ENCODE data around the gene ADAMTSL1.
"Not testable (repeated sequence)": the region's sequence is repeated elsewhere in the genome, so short reads cannot be mapped to it uniquely, and the experiment has no call there.

Gene ADAMTSL1

DNA sequence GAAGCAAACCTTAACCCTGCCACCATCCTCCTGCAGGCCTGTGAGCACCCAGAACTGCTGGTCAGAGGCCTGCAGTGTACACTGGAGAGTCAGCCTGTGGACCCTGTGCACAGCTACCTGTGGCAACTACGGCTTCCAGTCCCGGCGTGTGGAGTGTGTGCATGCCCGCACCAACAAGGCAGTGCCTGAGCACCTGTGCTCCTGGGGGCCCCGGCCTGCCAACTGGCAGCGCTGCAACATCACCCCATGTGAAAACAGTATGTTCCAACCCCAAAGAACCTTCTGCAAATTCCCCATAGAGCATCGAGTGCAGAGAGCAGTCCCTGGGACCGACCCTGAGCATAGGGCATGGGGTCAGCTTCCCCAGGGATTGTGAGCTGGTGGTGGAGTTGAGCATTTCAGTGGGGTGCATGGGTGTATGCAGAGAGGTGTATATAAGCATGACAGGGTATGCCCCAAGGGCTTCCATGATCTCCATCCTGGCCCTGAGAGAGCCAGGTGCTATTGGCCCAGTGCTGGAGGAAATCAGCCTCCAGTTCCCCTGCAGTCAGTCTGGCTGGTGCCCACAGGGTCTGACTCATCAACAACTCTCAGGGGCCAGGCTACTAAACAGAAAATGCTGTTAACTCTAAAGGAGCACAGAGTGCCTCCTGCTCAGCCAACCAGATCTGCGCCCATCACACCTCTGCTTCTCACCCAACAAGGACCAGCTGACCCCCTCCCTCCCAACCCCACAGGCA lies 432.9 kb downstream of the ADAMTSL1 start:
- no peak for DNase-seq (ENCODE audit: low read depth)

DNA sequence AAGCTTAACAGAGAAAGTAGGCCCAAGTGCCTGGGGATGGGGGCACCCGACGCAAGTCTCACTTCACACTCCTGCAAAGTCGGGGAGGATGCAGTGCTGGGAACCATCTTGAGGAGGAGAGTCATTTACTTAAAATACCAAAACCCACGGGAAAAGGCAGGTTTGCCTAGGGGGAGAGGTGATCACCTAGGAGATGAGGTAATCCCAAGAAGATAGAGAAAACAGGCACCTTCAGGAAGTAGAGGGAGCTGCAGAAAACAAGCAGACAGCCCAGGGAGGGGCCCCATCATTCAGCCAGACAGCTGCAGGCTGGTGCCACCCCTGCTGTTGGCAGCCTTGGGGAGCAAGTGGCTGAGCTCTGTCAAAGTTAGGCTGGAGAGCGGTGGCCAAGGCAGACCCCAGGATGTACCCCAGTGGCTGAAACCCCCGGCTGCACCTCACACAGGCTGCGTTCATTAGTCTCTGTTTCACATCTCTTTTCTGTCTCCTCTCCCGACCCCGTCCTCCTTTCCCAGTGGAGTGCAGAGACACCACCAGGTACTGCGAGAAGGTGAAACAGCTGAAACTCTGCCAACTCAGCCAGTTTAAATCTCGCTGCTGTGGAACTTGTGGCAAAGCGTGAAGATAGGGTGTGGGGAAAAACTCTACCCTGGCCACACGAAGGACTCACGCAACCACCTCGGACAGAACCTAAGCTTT lies 434.1 kb downstream of the ADAMTSL1 start:
- DNase-seq (ENCODE audit: low read depth) = no peak

DNA sequence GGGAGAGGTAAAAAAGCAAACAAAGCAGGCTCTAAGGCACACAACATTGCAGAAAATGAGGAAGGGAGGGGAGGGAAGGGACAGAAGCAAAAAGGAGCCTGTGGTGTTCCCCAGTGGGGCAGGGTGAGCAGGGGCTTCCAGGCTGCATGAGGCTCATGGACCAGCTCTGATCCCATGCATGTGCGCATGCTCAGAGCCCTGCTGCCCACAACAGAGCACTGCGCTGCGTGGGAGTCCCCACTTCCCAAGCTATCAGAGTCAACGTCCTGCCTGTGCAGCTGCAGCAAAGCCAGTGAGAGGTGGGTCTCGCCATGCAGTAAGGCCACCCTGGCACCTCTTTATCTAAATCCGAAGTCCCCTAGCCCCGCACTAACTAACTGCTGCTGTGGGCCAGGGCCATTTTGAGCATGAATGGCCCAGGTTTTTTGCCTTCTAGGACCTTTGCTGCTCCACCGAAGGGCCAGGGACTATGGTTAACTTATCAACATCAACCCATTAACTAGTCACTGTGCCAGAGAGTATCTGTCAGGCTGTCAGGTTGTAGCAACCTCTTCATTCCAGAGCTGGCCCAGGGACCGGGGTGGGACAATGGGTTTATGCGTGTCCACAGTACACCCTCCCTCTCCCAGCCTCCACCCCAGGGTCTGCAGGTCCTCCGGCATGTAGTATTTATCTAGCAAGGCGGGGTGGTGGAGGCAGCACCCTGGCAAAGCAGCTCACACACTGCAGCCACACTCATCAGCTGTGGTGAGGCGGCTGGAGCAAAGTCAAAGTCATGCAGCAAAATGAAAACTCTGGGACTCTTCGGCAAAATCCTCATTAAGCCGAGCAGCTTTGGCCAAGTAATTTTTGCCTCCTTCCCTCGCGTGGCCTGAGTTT lies 435.4 kb downstream of the ADAMTSL1 start:
- no peak for DNase-seq (ENCODE audit: low read depth)

DNA sequence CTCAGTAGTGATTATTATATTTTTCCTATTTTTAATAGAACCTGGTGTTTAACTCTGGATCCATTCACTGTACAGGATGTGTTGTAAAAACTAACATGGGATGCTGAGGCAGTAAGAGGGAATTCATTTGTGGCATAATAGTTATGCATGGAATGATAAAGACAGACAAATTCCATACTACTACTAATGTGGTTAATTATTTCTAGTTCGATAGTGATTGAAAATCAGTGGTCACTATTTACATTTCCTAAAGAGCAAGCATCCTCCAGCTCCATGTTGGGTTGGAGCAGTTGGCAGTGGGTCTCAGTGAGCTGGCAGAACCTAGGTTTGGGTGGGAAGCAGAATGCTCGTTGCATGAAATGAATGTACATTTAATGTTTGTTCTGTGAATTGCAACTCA lies 436.5 kb downstream of the ADAMTSL1 start:
- DNase-seq (ENCODE audit: low read depth) = no peak

DNA sequence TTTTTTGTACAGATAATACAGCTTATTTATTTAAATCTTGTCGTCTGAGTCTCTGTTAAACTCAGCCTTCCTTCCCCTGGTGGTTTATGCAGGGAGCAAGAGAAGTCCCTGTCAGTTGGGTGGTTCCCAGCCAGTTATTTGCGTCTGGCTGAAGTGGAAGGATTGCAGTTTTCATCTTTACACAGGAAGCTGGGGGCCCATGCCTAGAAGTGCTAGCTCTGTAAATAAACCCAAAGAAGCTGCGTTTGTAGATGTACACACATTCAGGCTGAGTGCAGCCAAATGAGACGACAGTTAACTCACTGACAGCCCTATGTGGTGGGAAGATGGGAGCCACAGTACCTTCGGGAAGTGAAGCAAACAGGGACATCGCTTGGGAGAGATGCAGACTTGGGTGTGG lies 437.0 kb downstream of the ADAMTSL1 start:
- no peak for DNase-seq (ENCODE audit: low read depth)

DNA sequence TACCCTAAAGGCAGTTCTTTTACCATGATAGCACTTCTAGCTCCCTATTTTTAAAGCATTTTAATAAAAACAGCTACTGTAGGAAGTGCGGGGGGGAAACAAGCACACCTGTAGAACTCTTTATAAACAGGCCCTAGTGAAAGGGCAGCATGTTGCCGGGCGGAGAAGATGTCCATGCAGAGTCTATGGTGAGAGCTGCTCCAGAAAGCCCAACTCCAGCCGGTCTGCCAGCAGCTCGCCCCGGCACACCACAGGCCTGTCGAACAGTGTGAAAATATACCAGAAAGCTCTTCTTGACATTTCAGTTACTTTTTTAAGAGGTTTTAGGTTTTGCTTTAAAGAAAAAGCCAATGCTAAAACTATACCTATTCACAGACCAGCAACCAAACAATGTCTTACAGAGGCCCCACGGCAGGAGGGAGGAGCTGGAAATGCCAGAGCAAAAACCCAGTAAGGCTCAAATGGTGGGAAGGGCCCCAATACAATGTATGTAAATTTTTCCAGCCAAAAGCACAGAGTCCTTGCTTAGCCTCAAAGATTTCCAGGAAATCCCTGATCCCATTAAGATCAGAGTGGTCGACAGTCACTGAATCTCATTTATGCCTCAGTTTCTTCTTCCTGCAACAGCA lies 437.9 kb downstream of the ADAMTSL1 start:
- no peak for DNase-seq (ENCODE audit: low read depth)

DNA sequence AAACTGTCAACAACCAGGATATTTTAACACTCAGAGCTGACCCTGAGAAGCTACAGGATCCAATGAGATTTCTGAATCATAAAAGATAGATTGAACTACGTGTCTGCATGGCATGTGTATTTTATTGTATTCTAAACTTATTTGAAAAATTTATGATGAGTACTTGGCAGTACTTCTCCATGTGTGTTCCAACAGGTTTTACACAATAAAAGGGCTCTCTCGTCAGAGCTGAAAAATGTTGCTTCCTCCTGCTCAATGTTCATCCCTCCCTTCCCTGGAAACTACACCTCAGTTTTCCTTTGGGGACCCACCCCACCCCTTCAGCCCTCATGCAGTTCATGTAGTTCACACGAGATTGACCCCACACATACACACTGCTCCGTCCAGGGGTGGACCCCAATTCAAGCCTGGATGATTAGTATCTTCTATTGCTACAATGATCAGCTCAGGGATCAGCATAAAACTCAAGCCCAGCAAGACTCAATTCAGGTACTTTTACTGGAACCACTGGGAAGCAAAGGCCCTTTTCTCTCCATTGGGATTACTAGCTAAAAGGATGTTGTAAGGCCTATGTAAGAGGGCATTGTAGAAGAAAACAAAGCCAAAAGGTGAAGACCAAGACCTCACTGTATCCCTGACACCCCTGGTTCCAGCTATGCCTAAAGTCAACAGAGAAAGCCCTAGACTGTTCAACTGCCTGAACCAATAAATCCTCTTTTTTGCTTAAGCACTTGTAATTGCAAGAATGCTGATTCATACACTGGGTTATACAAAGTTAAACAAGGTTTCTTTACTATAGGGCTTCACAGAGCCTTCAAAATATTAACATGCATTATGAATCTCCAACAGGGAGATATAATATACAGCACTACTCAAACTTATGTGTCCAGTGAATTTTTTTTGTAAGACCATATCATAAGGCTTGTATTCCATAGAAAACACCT lies 446.5 kb downstream of the ADAMTSL1 start:
- DNase-seq (ENCODE audit: low read depth) = no peak

DNA sequence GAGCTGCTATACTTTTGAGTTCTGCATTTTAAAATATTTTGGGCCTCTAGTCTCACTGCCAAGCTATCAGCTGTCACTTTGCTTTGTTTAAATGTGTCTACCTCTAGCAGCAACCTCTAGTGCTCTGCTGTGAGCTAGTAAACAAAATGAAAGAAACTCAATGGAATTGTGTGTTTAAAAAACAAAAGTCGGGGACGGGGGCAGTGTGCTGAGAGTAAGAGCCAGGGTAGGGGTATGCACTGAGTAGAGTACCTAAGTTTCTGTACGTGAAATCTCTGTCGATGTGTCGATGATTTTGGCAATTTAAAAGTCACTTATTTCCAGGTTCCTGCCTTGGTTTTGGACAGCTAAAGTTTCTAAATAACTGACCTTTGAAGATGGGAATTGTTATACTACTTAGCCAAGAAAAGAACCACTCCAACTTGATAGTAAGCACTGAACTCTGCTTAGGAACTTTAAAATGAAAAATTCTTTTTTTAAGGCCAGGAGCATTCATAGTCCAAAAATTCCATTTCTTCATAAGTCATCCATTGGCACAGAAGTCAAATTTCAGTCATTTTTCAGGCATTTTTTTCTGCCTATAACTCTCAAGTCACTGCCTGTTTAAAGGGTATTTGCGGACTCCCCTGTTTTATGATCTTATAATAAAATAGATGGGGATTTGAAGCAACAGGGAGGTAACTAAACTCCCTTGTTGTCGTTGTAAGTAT lies 447.6 kb downstream of the ADAMTSL1 start:
- DNase-seq (ENCODE audit: low read depth) = no peak

DNA sequence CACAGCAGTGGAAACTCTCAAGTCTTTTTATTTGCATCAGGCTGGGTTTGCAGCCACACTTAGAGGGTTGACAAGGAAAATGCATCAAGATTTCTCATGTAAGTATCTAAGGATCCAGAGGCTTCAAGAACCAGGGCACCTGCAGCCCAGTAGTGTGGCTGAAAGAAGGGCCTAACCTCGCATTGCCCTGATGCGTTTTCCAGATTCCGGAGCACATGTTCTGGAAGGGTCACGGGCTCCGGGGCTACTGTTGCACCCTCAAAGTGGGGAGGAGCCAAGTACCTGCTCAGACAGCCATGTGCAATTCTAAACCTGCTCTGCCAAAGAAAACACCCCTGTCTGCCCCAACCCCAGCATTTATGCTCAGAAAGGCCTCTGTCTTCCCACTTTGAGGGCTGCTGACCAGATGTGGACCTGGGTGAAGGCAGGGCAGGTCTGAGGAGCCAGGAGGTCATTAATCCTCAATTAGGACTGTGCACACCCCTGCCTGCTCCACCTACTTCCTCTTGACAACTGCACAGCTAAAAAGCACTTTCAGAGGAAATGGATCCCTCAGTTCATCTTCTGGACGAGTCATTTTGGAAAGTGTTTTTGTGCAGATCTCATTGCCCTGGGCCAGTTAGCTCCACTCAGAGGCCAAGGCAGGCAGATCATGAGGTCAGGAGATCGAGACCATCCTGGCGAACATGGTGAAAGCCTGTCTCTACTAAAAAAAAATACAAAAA lies 448.4 kb downstream of the ADAMTSL1 start:
- DNase-seq (ENCODE audit: low read depth) = no peak

DNA sequence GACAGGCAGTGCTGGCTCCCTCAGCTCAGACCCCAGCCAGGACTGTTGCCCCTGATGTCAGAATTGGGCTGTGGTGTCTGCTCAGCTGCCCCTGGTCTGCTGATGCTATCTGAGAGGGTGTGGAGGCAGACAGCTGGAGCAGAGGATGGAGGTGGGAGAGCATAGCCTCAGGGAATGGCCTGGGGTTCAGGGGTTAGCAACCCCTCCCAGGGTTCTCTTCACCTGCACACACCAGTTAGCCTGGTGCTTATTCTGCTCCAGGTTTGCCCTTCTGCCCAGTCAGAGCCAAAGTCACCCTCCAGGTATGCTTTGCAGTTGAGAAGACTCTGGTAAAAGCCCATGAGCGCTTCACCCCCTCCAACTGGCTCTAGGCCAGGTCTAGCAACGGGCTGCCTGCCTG lies 449.2 kb downstream of the ADAMTSL1 start:
- no peak for DNase-seq (ENCODE audit: low read depth)

DNA sequence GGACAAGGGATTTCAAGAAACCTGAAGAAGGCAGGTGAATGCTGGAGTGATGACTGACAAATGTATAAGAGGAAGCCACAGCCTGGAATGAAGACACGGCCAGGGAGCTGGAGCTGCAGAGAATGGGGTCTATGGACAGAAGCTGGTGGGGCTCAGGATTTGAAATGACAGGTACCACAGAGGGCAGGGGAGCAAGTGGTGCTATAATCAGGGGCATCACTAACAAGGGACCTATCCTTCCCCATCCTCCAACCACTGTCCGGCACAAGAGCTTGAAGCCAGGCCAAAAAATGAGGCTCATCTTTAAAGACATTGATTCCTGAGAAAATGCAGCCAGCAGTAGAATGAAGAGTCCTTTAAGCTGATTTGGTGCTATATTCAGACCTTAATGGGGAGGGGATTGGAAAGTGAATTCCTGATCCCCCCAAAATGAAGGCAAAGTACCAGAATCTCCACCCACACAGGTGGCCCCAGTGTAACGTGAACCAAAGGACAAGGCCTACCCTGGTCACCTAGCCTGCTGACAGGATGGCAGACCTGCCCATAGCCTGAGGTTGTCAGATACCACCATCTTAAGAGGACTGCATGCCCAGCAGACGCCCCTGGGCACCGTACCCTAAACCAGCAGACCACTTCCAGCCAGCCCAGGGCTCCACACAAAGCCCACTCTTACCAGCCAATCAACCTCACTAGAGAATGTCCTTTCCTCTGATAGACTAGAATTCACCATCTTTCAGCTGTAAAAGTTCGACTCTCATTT lies 449.9 kb downstream of the ADAMTSL1 start:
- DNase-seq (ENCODE audit: low read depth) = no peak

DNA sequence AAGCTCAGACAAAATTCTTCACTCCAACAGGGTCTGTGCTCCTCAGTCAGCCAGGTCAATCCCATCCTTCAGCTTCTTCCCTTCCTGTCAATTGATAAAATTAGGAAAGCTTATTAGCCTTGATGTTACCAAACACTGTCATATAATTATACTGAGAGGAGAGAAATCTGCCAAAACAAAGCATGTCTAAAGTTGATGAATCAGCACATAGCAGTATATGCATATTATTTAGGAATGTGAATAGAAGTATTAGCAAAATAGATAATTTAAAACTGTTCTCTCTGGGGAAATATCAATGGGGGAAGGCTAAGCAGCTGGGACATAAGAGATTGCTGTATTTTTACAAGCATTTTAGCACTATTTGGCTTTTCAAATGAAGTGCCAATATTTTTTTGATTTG lies 451.9 kb downstream of the ADAMTSL1 start:
- no peak for DNase-seq (ENCODE audit: low read depth)

DNA sequence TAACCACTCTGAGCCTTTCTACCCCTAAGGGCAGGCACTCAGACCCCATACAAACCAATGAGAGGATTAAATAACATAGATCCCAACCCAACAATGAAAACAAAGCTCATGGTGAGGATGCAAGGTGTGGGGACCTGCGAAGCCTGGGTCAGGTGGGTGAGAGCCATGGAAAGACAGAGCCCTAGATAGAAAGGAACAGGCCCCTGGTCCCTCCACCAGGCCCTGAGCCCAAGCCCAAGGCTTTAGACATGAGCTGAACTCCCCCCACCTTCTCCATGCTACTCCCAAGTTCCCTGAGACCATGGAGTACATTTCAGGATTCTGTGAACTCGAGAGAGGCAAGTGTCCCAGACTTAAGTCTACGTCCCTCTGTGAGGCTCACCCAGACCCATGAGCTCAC lies 452.6 kb downstream of the ADAMTSL1 start:
- DNase-seq (ENCODE audit: low read depth) = no peak

DNA sequence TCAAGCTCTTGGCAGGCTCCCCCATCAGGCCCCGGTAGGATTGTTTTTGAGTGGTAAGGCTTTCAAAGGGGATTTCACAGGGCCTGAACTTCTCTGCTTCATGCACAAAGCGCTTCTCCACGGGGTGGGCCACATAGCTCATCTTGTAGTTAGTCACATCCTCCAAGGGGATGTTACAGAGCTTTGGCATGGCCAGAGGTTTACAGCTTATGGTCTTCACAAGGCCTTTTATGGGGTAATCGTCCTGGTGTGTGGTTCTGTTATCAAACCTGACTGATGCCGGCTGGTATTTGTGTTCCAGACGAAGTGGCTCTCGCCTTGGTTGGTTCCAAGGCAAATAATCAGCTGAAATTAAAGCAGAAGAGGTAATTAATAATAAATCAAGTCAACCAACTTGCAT lies 454.8 kb downstream of the ADAMTSL1 start:
- DNase-seq (ENCODE audit: low read depth) = no peak

DNA sequence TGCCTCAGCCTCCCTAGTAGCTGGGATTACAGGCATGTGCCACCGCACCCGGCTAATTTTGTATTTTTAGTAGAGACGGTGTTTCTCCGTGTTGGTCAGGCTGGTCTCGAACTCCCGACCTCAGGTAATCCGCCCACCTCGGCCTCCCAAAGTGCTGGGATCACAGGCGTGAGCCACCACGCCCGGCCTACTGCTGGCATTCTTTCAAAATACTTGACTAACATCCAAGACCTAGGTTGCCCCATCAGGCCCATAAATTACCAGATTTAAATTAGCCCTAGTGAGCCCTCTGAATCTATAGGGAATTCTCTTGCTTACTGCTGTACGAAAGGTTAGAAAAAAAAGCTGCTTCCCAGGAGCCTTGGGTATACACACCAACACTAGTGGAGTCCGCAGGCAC lies 456.7 kb downstream of the ADAMTSL1 start:
- DNase-seq (ENCODE audit: low read depth) = not testable (repeated sequence)

DNA sequence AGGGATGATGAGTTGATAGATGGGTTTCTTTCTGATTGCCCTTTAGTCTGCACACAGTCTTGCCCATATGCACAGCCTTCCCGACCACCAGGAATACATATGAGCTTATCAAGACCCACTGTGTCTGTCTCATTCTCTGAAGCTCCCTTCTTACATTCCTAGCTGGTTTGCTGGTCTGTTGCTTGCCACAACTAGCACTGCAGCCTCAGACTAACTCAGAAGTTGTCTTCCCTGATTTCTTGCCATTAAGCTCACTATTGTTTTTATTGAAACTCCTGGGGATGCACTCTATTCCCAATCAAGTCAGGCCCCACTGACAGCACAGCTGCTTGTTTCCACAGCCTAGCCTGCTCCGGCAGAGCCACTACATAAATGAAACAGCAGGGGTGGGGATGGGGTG lies 461.6 kb downstream of the ADAMTSL1 start:
- no peak for DNase-seq (ENCODE audit: low read depth)

DNA sequence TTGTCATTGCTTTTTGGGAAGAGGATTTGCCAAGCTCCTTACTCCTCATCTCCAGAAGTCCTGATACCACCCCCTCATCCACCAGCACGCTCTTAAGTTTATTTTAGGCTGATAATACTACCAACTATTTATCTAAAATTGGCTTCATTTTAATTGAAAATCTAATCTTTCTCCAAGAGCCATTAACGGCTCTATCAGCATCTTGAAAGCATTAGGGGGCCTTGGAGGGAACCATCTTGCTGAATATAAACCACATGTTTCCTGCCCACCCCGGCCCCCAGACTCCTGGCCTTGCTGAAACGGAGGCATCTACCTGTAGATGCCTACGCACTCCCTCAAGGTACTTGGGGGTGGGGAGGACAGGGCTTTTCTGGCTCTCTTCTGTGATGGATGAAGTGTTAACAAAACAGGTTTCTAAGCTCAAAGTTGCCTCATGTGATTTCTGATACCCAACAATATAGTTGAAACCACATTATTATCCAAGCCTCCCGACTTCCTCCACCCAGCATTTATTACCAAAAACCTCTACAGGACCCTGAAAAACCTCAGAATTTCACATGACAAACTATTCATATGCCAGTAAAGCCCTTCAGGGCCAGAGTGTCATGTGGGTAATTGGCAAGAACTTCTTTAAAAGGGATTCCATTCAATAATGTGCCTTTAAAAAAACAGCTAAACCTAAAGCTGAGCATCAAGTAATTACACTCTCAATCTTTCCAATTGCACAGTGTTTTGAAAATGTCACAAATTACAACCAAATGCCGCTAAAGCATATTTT lies 462.3 kb downstream of the ADAMTSL1 start:
- DNase-seq (ENCODE audit: low read depth) = no peak

DNA sequence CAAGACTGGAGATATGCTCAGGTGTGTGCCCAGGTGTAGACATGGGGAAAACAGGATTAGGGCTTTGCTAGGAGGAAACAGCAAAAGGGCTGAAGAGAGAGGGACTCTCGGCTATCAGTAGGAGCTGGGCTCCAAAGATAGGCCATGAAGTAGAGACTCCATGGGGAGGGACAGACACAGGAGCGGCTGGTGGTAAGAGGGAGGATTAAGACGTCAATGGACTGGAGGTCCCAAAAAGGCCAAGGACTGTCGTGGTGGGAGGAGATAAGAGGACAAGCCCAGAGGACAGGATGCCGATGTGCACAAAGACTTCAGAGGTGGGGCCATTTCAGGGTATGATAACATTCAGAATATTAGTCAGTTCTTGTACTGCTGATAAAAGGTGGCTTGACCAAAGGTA lies 466.0 kb downstream of the ADAMTSL1 start:
- no peak for DNase-seq (ENCODE audit: low read depth)
